HG02588 (cell line): Measurements from ENCODE around the gene TRUB1.

Experiments
- ATAC-seq: cut with Tn5 transposase; IDR thresholded peaks from one replicate; pipeline ENCODE4 v1.9.1; 2021; ENCODE audit warnings: mild to moderate bottlenecking, moderate library complexity; ENCODE audit not compliant: unreplicated experiment

TRUB1 gene

DNA sequence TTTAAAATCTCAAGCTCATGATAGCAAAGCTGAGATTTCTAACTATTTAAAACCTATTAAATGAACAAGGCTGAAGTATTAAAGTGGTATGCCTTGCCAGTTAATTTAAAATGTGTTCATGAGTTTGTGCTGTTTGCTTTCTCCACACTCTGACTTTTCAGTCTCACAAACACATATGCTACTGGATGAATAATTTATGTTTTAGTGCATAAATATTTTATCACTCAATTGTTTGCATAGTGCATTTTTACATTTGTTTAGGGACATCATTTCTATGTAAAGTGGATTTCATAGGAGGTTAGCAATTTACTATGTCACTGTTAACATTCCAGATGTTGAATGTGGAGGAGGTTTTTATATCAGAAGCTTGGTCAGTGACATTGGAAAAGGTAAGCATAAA, 36.0 kb downstream of the TRUB1 start:
- ATAC-seq, result no peak

DNA sequence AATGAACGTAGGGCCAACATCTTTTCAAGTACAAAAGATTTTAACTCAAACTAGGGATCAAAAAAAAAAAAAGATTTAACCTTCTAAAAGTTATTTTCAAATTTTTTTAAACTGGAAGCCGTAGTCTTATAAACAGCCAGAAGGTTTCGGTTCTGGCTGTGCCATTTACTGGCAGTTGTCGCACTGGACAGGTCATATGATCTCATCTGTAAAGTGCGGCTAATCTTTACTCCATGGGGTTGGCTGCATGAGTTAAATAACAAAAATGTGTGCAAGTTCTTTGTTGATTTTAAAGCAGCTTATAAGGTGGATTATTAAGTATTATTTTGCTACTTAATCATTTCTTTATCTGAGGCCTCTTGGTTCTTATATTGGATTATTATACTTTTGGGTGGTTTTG, 36.6 kb downstream of the TRUB1 start:
- ATAC-seq, result no peak

GRCh38 chr10:114975091-114975490, 37.1 kb downstream of the TRUB1 start:
- ATAC-seq, result no peak

GRCh38 chr10:114982989-114983388, 45.0 kb downstream of the TRUB1 start:
- no peak for ATAC-seq

DNA sequence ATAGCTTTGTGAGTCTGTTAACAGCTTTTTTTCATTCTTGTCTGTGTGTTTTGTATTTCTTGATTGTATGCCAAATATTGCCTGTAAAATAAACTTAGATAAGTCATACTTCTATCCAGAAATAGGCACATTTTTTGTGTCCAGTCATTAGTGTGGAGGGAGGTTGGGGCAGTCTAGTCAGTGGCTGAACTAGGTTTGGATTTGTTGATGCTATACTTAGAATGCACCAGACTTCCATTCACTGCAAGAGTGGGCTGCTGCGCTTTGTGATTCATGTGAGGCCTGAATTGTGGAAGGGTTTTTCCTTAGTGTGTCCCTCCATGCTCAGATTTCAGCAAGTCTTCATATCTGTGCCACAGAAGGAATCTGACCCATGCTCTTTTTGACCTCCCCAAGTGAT, 50.0 kb downstream of the TRUB1 start:
- no peak for ATAC-seq

- no peak for ATAC-seq
These were observed 52.6 kb downstream of the TRUB1 start for GRCh38 chr10:114990586-114990985.

- ATAC-seq, result no peak
These were observed 53.0 kb downstream of the TRUB1 start for GRCh38 chr10:114990991-114991390.

DNA sequence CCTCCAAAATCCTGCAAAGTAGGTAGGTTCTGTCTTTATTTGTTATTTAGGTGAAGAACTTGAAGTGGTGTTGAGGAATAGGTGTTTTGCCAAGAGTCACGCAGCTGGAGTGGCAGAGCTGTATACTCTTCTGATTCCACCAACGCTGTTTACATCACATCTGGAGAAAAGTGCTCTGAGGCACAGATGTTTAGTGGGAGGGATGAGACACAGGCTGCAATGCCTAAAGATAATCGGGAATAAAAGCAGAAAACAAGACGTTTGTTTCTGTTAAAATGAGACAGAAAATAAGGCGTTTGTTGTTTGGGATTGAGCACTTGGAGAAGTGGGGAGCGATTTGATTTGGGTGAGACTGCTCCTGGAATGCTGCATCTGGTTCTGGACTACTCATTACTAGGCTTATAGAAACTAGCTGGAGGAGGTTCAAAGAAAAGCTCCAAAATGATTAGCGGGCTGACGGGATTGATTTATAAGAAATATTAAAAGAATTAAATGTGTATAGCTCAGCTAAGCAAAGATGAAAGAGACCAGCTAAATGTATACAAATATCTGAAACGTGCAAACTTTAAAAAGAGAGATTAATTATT, 54.3 kb downstream of the TRUB1 start:
- ATAC-seq, result no peak

DNA sequence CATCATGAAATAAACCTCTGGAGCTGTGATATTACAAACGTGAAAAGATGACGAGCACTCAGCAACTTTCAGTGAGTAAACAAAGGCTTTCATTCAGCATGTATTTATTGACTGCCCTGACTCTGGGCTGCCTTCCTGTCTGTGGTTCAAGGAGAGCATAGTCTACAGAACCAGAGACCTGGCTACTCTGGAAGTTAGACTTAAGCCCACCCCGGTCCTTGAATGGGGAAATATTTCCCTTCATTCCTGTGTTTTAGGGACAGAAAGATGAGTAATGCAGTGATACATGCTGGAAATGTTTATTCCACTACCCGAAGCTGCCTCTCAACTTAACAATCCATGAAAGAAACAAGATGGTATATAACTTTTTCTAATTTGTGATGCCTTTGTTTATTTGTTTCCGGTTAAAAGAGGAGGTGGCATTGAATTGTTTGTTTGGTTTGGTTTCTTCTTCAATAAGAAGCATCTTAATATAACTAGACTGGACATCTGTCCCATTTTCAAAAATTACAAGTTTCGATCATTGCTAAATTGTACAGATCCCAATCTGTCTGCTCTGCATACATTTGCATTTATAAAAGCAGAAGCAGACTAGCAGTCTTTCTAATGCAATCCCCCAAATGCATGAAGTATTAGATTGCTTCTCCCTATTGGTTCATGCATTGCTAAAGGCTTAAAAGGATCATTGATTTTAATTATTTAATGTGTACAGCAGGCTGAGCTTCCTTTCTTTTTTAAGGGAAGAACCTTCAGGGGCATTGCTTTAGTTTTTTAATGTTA, 57.7 kb downstream of the TRUB1 start:
- ATAC-seq, result no peak

- ATAC-seq, result no peak
These were observed 58.5 kb downstream of the TRUB1 start for GRCh38 chr10:114996542-114996941.

GRCh38 chr10:114998993-114999392, 61.0 kb downstream of the TRUB1 start:
- no peak for ATAC-seq

GRCh38 chr10:115001506-115002381, 63.7 kb downstream of the TRUB1 start:
- peak; percentile 53 for ATAC-seq

GRCh38 chr10:115003396-115003795, 65.4 kb downstream of the TRUB1 start:
- ATAC-seq, result no peak

GRCh38 chr10:115004236-115004862, 66.4 kb downstream of the TRUB1 start:
- ATAC-seq, result no peak

- no peak for ATAC-seq
These were observed 67.8 kb downstream of the TRUB1 start for GRCh38 chr10:115005771-115006170.

GRCh38 chr10:115018185-115018931, 80.4 kb downstream of the TRUB1 start:
- ATAC-seq, result no peak

GRCh38 chr10:115020449-115020848, 82.5 kb downstream of the TRUB1 start:
- no peak for ATAC-seq

DNA sequence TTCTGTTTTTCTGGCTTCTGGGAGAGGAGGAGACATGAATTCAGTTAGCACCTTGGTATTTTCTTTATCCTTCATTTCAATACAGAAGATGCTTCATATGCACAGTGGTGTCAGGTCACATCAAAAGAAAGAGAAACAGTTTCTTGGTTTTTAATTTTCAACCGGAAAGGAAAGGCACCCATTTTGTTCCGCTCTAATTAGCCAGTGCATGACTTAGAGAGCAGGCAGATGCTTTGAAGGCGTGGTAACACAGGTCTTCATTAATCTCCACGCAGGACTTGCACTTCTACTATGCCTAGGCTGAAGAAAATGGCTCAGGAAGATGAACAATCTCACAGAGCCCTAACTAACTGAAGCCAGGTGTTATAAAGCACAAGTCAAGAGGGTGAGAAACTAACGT, 84.7 kb downstream of the TRUB1 start:
- ATAC-seq, result no peak

- ATAC-seq, result no peak
These were observed 85.7 kb downstream of the TRUB1 start for GRCh38 chr10:115023715-115024114.

- ATAC-seq, result no peak
These were observed 86.4 kb downstream of the TRUB1 start for GRCh38 chr10:115024371-115024770.
